ENCODE data around the gene LAP3. TPM values are rescaled to one million over a fixed set of nuclear protein-coding genes. Genes with fewer than 3 reads are reported as not detected.

The LAP3 gene
- total and polyA plus RNA-seq, 7 donors, result 37.1 to 126 (median 60.3) TPM

DNA sequence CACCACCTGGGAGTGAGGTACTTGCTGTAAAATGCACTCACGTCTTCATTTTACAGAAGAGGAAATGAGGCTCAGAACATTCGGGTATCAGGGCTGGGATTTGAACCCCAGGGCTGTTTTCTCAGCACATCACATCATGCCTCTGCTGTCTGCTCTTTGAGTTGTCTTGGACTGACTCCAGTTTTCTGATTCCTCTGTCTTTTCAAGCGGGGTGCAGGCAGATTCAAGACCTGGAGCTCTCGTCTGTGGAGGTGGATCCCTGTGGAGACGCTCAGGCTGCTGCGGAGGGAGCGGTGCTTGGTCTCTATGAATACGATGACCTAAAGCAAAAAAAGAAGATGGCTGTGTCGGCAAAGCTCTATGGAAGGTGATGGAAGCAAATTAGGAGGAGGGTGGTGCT, 6.3 kb downstream of the LAP3 start:
- peaks cover 20 to 66% (median 35%) of the 10 kb centered on the region in 4 donors for H3K36me3 ChIP-seq
- no peak overlapping the region for H3K27ac ChIP-seq
- no peaks in the 10 kb centered on the region for H3K9me3 ChIP-seq
- no peak overlapping the region for H3K4me3 ChIP-seq
- intact Hi-C loops (cut with DNase I), result no loop called here
- H3K4me1 ChIP-seq, result peaks cover 0 to 23% (median 14%) of the 10 kb centered on the region in 4 donors
- TF ChIP-seq POLR2AphosphoS5 (IDR thresholded peaks at IDR 0.05), result no peak
- TF ChIP-seq CTCF (IDR thresholded peaks at IDR 0.05), result no peak
- TF ChIP-seq EP300 (IDR thresholded peaks at IDR 0.05), result no peak
- no peak for TF ChIP-seq POLR2A (IDR thresholded peaks at IDR 0.05)
- 94 to 95% methylated on average over 9 of the region's 9 CpGs for whole genome bisulfite sequencing, 2 donors
- H3K27me3 ChIP-seq, result no peaks in the 10 kb centered on the region
- DNase-seq, result no peak

DNA sequence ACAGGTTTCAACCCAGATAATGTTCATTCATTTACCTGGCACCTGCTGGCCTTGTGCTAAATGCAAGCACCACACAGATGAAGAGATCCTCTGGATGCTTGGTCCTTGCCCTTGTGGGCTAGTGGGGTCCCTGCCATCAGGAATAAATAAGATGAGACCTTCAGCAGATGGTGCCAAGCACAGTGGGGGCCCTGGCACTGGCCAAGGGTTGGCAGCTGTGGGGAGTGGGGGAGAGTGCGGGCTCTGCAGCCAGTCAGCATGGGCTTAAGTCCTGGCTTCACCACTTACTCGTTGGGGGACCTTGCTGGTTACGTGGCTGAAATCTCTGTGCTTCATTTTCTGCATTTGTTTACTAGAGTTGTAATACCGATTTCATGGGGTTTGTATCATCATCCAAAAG, 6.9 kb downstream of the LAP3 start:
- TF ChIP-seq CTCF (IDR thresholded peaks at IDR 0.05) (no peak), EP300 (IDR thresholded peaks at IDR 0.05) (no peak), POLR2AphosphoS5 (IDR thresholded peaks at IDR 0.05) (no peak), POLR2A (IDR thresholded peaks at IDR 0.05) (no peak)
- no peak overlapping the region for H3K27ac ChIP-seq
- no peak for DNase-seq
- peaks cover 20 to 73% (median 36%) of the 10 kb centered on the region in 4 donors for H3K36me3 ChIP-seq
- intact Hi-C loops (cut with DNase I), result no loop called here
- peaks cover 0 to 17% (median 8%) of the 10 kb centered on the region in 4 donors for H3K4me1 ChIP-seq
- H3K9me3 ChIP-seq, result no peaks in the 10 kb centered on the region
- no peak overlapping the region for H3K4me3 ChIP-seq
- no peaks in the 10 kb centered on the region for H3K27me3 ChIP-seq
- WGBS, 2 donors, result 95% methylated on average over 4 of the region's 4 CpGs

- no peak overlapping the region for H3K4me3 ChIP-seq
- peaks cover 25 to 80% (median 41%) of the 10 kb centered on the region in 4 donors for H3K36me3 ChIP-seq
- intact Hi-C loops (cut with DNase I), result no loop called here
- WGBS, 2 donors, result 95% methylated on average over 10 of the region's 10 CpGs
- no peaks in the 10 kb centered on the region for H3K9me3 ChIP-seq
- H3K4me1 ChIP-seq, result peaks cover 0 to 9% (median under 1%) of the 10 kb centered on the region in 4 donors
- no peak overlapping the region for H3K27ac ChIP-seq
- no peak for DNase-seq
- no peaks in the 10 kb centered on the region for H3K27me3 ChIP-seq
- TF ChIP-seq CTCF (IDR thresholded peaks at IDR 0.05) (no peak), EP300 (IDR thresholded peaks at IDR 0.05) (no peak), POLR2AphosphoS5 (IDR thresholded peaks at IDR 0.05) (no peak), POLR2A (IDR thresholded peaks at IDR 0.05) (no peak)
Measured at GRCh38 chr4:17584521-17585213, 7.7 kb downstream of the LAP3 start.

DNA sequence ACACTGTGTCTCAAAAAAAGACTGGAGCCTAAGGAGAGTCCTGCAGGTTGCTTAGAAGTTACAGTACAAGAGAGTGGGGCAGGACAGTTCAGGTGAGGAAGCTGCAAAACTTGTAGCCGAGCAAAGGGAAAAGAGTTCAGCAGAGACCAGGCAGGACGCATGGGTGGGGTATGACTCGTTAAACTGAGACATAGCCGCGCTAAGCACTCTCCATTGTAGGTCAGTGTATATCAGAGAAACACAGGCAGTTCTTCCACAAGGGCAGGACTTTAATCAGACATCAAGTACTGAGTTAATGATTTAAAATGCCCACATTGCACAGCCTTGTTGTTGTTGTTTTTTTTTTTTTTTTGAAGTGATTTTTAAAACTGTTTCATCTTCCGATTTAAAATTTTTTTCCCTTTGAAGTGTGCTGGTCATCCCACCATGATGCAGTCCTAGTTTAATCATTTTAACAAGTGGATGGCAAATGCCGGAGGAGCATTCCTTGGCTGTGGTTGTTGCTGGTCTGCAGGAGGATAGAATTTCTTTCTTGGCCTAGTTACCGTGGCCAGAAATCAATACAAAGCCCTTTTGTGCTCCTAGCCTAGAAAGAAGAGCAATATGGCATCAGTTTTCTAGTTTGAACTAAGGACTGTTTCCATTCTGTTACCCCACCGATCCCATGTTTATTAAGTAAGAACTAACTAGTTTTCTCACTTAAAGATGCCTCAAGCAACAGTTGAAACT, 10.3 kb downstream of the LAP3 start:
- Histone ChIP-seq H3K27ac (no peak overlapping the region), H3K9me3 (no peaks in the 10 kb centered on the region)
- 91 to 94% methylated on average over 9 of the region's 9 CpGs for WGBS, 2 donors

More for the DNA sequence above, 10.3 kb downstream of the LAP3 start:
- intact Hi-C loops (cut with DNase I), result no loop called here
- TF ChIP-seq CTCF (IDR thresholded peaks at IDR 0.05) (no peak), POLR2A (IDR thresholded peaks at IDR 0.05) (no peak), EP300 (IDR thresholded peaks at IDR 0.05) (no peak), POLR2AphosphoS5 (IDR thresholded peaks at IDR 0.05) (no peak)
- DNase-seq, result no peak
- no peak overlapping the region for H3K4me3 ChIP-seq
- H3K36me3 ChIP-seq, result peaks cover 28 to 97% (median 41%) of the 10 kb centered on the region in 4 donors
- H3K4me1 ChIP-seq, result no peaks in the 10 kb centered on the region
- no peaks in the 10 kb centered on the region for H3K27me3 ChIP-seq

Data from sigmoid colon (tissue), 7 donors.